Measurements from ENCODE around the gene PPCDC.

DNA sequence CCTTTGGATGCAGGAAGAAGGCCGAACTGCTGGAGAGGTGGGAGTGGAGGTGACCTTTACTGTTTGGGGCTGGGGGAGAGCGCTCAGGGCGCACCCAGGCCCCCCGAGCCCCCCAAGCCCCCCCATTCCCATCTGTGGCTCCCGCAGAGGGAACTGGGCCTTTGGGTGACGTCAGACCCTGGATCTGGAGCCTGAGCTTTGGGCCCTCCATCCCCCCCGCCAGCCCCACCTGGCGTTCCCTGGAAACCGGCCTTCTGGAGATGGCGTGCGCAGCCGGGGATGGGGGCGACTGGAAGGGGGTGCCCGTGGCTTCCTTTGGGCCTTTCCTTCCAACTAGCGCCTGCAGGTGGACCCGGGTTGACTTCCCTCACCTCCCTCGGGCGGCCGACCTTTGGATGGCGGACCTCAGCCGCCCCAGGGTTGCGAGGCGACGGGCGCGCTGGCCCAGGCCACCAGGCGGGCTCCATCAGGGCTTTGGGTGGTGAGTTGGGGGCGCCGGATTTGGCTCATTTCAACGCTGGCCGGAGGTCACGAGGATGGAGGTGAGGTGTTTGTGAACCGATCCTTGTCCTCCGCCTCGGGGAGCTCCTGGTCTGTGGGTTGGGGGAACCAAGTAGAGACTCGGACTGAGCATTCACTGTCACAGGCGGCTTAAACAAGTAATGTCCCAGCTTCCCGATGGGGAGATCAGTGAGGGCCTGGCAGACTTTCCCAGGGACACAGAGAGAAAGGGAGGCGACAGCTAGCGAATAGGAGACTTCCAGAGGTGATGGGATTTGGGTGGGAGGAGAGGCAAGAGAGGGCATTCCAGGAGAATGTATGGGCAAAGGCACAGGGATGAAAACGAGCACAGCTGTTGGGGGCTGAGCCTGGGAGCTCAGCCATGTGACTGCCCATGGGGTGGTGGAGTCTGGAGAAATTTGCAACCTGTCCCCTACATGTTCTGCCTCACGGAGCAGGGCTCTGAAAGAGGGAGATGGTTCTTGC is 27.3 kb upstream of the PPCDC start:
- no peak for TF ChIP-seq POLR2A (IDR thresholded peaks at IDR 0.05)
- TF ChIP-seq, protein P1, sequence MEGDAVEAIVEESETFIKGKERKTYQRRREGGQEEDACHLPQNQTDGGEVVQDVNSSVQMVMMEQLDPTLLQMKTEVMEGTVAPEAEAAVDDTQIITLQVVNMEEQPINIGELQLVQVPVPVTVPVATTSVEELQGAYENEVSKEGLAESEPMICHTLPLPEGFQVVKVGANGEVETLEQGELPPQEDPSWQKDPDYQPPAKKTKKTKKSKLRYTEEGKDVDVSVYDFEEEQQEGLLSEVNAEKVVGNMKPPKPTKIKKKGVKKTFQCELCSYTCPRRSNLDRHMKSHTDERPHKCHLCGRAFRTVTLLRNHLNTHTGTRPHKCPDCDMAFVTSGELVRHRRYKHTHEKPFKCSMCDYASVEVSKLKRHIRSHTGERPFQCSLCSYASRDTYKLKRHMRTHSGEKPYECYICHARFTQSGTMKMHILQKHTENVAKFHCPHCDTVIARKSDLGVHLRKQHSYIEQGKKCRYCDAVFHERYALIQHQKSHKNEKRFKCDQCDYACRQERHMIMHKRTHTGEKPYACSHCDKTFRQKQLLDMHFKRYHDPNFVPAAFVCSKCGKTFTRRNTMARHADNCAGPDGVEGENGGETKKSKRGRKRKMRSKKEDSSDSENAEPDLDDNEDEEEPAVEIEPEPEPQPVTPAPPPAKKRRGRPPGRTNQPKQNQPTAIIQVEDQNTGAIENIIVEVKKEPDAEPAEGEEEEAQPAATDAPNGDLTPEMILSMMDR (IDR thresholded peaks at IDR 0.05): no peak

Data from esophagus squamous epithelium (tissue), 4 donors.